Ovary (tissue), 9 donors: ENCODE results near the gene SLC25A15. TPM values are rescaled to one million over a fixed set of nuclear protein-coding genes. Genes with fewer than 3 reads are reported as not detected.

Experiments
- DNase-seq, 5 donors: peaks; one replicate each; pipeline ENCODE4 v3.0.0-alpha.2; 2019 to 2020
- H3K27ac ChIP-seq, 2 donors: fragments of 200-600 bp; one replicate each; pipeline versions ENCODE4 v1.5.1 to v1.8.0; 2019 to 2022
- H3K27me3 ChIP-seq: fragments of 200-600 bp; one replicate; pipeline ENCODE4 v1.8.0; 2022
- H3K36me3 ChIP-seq: fragments of 200-600 bp; sonication (generic); one replicate; pipeline ENCODE4 v1.5.1; 2019
- H3K4me1 ChIP-seq: one replicate; pipeline ENCODE4 v1.8.1; 2013; ENCODE audit warnings: mild to moderate bottlenecking, moderate library complexity; ENCODE audit not compliant: insufficient read depth
- H3K4me3 ChIP-seq: fragments of 200-600 bp; sonication (generic); one replicate; pipeline ENCODE4 v1.5.1; 2017
- H3K9me3 ChIP-seq, 2 donors: fragments of 200-600 bp in 1 of 2; sonication (generic) in 1 of 2; one replicate each; pipeline versions ENCODE4 v1.5.1 to v1.8.1; 2013 to 2019; ENCODE audit warnings: mild to moderate bottlenecking in 1 of 2, moderate library complexity in 1 of 2
- EP300 ChIP-seq: sonication (generic); formaldehyde crosslinking; IDR thresholded peaks from one replicate; pipeline ENCODE4 v1.6.1; 2017; ENCODE audit warnings: antibody characterized with exemption
- POLR2A ChIP-seq: fragments of 450-650 bp; IDR thresholded peaks from one replicate; pipeline ENCODE4 v1.6.1; 2017; ENCODE audit warnings: antibody characterized with exemption, mild to moderate bottlenecking, moderate library complexity
- WGBS, 3 donors: extraction: QIAGEN DNeasy Blood & Tissue Kit in 1 of 3; methylation state at CpG; one replicate each; pipeline versions ENCODE4 v1.1.5 to v1.1.7; 2013 to 2017; 5-methylcytosine and 5-hydroxymethylcytosine counted together
- intact Hi-C, 4 donors: fragments of 100-400 bp; cut with DNase I; formaldehyde crosslinking; loops; one replicate each; pipeline versions ENCODE4 v1.11.0 to v1.15.1; 2022 to 2023
- polyA plus RNA-seq, 2 donors: library from polyadenylated mRNA; stranded (reverse); fragments of 200-250 nt in 1 of 2; fragments of 350-450 nt in 1 of 2; fragmentation: Illumina TruSeq in 1 of 2; extraction: RNeasy Lipid Tissue Mini Kit (QIAGEN cat#74804) in 1 of 2; gene quantifications; one replicate each; pipeline ENCODE4 v1.2.3, GENCODE V29; 2013 to 2014
- total RNA-seq, 7 donors: library from RNA; depleted of rRNA in 2 of 7; stranded (reverse); fragments of >200 nt in 2 of 7; fragmentation: NEBNext Ultra II Directional in 3 of 7; extraction: Animal tissue kit (Norgen Biotek cat#: 25700) in 3 of 7; gene quantifications; one replicate each; pipeline versions ENCODE4 v1.1.0 to v1.2.4, GENCODE V29; 2016 to 2023
- TF ChIP-seq, protein P1 (sequence below), 3 donors: fragments of 450-650 bp in 2 of 3; fragments of 200-600 bp in 1 of 3; IDR thresholded peaks; one replicate each; pipeline versions ENCODE4 v1.5.1 to v1.8.0; 2016 to 2022; ENCODE audit warnings: antibody characterized with exemption in 3 of 3, mild to moderate bottlenecking in 1 of 3
- donor health status: DM: no; HTN: no; CAD: no; lungs with moderate emphysema.
- donor health status: DM: no; HTN: no; CAD: no.
- donor health status: Bipolar disorder and iron deficiency.
- donor health status: DM: yes; HTN: yes; CAD: no.
- donor health status: DM: no; HTN: no; CAD: no.
- donor health status: DM: yes; HTN: yes; CAD: no.

The SLC25A15 gene
- total and polyA plus RNA-seq, 9 donors = 1.7 to 15.4 (median 4.6) TPM

DNA sequence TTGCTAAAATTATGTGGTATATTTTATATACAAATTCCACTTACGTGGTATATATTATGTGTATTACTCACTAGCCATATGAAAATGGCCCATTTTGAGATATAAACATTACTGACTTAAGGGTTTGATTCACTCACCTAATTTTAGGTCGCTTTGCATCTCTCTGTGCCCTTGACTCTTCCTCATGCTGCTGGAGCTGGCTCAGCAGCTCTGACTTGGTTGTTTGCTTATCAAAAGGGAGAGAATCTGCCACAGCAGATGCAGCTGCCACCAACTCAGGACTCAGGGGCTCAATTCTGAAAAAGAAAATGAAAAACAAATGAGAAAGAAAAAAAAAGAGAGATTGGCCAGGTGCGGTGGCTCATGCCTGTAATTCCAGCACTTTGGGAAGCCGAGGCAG lies 30.6 kb upstream of the SLC25A15 start:
- no peak overlapping the region for H3K4me3 ChIP-seq
- no peak for DNase-seq
- H3K4me1 ChIP-seq = no peaks in the 10 kb centered on the region
- no peak overlapping the region for H3K27ac ChIP-seq
- 94 to 96% (median 94%) methylated on average over 4 of the region's 4 CpGs for WGBS, 3 donors
- no peaks in the 10 kb centered on the region for H3K9me3 ChIP-seq
- TF ChIP-seq POLR2A (no peak), EP300 (no peak)
- TF ChIP-seq, protein P1, sequence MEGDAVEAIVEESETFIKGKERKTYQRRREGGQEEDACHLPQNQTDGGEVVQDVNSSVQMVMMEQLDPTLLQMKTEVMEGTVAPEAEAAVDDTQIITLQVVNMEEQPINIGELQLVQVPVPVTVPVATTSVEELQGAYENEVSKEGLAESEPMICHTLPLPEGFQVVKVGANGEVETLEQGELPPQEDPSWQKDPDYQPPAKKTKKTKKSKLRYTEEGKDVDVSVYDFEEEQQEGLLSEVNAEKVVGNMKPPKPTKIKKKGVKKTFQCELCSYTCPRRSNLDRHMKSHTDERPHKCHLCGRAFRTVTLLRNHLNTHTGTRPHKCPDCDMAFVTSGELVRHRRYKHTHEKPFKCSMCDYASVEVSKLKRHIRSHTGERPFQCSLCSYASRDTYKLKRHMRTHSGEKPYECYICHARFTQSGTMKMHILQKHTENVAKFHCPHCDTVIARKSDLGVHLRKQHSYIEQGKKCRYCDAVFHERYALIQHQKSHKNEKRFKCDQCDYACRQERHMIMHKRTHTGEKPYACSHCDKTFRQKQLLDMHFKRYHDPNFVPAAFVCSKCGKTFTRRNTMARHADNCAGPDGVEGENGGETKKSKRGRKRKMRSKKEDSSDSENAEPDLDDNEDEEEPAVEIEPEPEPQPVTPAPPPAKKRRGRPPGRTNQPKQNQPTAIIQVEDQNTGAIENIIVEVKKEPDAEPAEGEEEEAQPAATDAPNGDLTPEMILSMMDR (IDR thresholded peaks at IDR 0.05) = no peak
- H3K27me3 ChIP-seq = no peaks in the 10 kb centered on the region
- intact Hi-C loops = no loop called here
- H3K36me3 ChIP-seq = no peaks in the 10 kb centered on the region

DNA sequence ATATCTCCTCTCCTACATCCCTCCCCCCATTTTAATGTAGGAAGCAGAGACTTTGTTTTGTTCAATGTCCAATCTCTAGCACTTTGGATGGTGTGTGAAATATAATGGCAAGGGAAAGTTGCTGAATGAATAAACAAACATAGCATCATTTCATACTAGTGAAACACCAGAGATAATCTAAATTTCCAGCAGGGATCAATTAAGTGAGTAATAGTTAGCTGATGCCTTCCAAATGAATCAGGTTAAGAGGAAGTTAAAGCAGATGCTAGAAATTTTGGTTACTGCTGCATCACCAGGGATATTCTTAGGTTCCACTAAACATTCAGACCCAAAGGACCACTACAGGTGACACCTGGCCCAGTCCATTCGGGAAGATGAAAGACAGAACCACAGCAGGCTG lies 26.6 kb upstream of the SLC25A15 start:
- no peaks in the 10 kb centered on the region for H3K36me3 ChIP-seq
- WGBS, 3 donors = 75 to 96% (median 92%) methylated on average over 1 of the region's 1 CpG

DNA sequence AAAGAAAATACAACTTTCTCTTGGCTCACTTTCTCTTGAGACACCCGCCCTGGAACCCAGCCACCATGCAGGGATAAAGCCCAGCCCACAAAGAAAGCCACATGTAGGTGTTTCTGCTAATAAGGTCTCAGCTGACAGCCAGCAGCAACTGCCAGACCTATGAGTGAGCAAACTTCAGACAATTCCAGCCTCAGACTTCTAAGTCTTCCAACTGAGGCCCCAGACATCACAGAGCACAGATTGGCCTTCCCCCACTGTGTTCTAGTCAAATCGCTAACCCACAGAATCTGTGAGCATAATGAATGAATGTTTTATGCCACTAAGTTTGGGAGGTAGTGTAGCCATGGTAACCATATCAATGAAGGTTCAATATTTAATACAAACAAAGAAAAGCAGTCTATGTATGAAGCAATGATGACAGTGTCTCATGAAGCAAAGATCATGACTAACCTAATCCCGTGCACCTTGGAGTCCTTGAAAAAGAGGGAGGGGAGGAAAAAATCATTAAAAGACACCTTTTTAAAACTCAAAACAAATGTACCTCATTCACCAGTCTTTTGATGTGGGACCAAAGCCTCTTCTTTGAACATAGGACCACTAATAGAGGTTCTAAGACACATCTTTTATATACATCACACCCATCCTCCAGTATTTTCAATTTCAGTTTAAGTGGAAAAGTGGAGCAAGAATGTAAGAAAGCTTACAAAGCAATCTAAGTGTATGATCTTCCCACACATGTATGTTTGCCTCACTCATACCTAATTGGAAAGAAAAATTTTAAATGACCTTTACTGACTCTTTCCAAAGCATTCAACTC lies 24.6 kb upstream of the SLC25A15 start:
- peaks cover 1% of the 10 kb centered on the region for H3K4me1 ChIP-seq

More for the DNA sequence above, 26.6 kb upstream of the SLC25A15 start:
- intact Hi-C loops = no loop called here
- Histone ChIP-seq H3K9me3 (no peaks in the 10 kb centered on the region), H3K27ac (no peak overlapping the region), H3K4me3 (no peak overlapping the region), H3K4me1 (peaks cover 1% of the 10 kb centered on the region), H3K27me3 (no peaks in the 10 kb centered on the region)
- no peak for DNase-seq
- TF ChIP-seq, protein P1 (IDR thresholded peaks at IDR 0.05) = no peak
- TF ChIP-seq POLR2A (no peak), EP300 (no peak)

DNA sequence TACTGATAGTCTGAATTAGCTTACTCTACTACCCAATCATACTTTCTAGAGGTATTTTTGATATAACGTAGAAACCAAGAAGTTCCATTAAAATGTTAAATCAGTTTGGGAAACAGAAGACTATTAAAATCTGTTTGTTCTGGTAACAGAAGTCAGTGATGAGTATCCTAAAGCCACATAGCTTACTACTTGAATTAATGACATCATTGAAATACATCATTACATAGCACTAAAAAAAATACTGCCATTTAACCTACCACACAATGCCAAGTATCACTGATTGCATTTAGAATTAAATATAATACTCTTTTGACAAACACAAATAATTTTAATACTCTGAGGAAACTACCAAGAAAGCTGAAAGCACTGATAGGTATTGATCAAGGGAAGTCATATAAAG lies 23.8 kb upstream of the SLC25A15 start:
- TF ChIP-seq POLR2A (no peak), EP300 (no peak)
- TF ChIP-seq, protein P1 (IDR thresholded peaks at IDR 0.05) = no peak
- intact Hi-C loops = no loop called here
- H3K4me1 ChIP-seq = peaks cover 5% of the 10 kb centered on the region
- no peak overlapping the region for H3K27ac ChIP-seq
- no peaks in the 10 kb centered on the region for H3K9me3 ChIP-seq
- 95 to 99% (median 95%) methylated on average over 1 of the region's 1 CpG for WGBS, 3 donors
- H3K4me3 ChIP-seq = no peak overlapping the region
- no peak for DNase-seq
- H3K36me3 ChIP-seq = no peaks in the 10 kb centered on the region
- H3K27me3 ChIP-seq = no peaks in the 10 kb centered on the region

More for the DNA sequence above, 24.6 kb upstream of the SLC25A15 start:
- Histone ChIP-seq H3K36me3 (no peaks in the 10 kb centered on the region), H3K27me3 (no peaks in the 10 kb centered on the region), H3K27ac (no peak overlapping the region), H3K4me3 (no peak overlapping the region), H3K9me3 (no peaks in the 10 kb centered on the region)
- TF ChIP-seq, protein P1 (IDR thresholded peaks at IDR 0.05) = no peak
- TF ChIP-seq EP300 (no peak), POLR2A (no peak)
- intact Hi-C loops = no loop called here
- 69 to 73% (median 72%) methylated on average over 3 of the region's 3 CpGs for WGBS, 3 donors
- DNase-seq = no peak
